Measurements from ENCODE around the gene ATP8A1. TPM values are rescaled to one million over a fixed set of nuclear protein-coding genes. Genes with fewer than 3 reads are reported as not detected.

ATP8A1 gene
- total RNA-seq, 2 donors from 2014 or later: 12.5 to 25.8 TPM

DNA sequence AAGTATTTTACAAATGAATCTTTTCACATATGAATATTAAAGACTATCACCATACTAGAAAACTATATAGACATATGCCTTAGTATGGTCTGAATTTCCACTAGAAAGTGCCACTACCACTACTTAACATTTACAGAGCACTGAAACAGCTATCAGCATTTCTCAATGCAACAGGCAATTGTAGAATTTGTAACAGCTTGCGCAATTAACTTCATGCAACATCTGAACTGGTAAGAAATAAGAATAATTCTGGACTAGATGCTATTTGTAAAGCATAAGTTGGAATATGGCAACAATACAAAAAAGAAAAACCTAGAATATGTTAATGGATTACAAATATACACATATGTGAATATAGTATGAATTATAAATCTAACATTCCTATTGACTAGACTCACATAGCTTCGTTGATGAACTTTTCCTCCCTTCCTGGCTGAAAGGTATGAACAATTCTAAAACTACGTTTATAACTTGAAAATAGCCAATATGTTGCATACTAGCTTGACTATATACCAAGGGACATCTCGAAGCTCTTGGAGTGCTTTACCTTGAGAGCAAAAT, 82.0 kb downstream of the ATP8A1 start:
- TF ChIP-seq, protein P1, sequence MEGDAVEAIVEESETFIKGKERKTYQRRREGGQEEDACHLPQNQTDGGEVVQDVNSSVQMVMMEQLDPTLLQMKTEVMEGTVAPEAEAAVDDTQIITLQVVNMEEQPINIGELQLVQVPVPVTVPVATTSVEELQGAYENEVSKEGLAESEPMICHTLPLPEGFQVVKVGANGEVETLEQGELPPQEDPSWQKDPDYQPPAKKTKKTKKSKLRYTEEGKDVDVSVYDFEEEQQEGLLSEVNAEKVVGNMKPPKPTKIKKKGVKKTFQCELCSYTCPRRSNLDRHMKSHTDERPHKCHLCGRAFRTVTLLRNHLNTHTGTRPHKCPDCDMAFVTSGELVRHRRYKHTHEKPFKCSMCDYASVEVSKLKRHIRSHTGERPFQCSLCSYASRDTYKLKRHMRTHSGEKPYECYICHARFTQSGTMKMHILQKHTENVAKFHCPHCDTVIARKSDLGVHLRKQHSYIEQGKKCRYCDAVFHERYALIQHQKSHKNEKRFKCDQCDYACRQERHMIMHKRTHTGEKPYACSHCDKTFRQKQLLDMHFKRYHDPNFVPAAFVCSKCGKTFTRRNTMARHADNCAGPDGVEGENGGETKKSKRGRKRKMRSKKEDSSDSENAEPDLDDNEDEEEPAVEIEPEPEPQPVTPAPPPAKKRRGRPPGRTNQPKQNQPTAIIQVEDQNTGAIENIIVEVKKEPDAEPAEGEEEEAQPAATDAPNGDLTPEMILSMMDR (IDR thresholded peaks at IDR 0.05): no peak
- no peaks in the 10 kb centered on the region for H3K36me3 ChIP-seq
- DNase-seq (ENCODE audit: low spot score): no peak

GRCh38 chr4:42573249-42573648, 83.7 kb downstream of the ATP8A1 start:
- no peaks in the 10 kb centered on the region for H3K9me3 ChIP-seq
- TF ChIP-seq, protein P1 (IDR thresholded peaks at IDR 0.05): no peak
- no peaks in the 10 kb centered on the region for H3K27me3 ChIP-seq
- peaks cover 0 to 8% of the 10 kb centered on the region in 2 donors for H3K4me1 ChIP-seq
- DNase-seq (ENCODE audit: low spot score): no peak
- no peak overlapping the region for H3K4me3 ChIP-seq
- no peak overlapping the region for H3K27ac ChIP-seq
- H3K36me3 ChIP-seq: no peaks in the 10 kb centered on the region

More for the DNA sequence above, 82.0 kb downstream of the ATP8A1 start:
- Histone ChIP-seq H3K9me3 (no peaks in the 10 kb centered on the region), H3K27me3 (no peaks in the 10 kb centered on the region), H3K4me3 (no peak overlapping the region), H3K4me1 (peaks cover 0 to 7% of the 10 kb centered on the region in 2 donors), H3K27ac (no peak overlapping the region)

DNA sequence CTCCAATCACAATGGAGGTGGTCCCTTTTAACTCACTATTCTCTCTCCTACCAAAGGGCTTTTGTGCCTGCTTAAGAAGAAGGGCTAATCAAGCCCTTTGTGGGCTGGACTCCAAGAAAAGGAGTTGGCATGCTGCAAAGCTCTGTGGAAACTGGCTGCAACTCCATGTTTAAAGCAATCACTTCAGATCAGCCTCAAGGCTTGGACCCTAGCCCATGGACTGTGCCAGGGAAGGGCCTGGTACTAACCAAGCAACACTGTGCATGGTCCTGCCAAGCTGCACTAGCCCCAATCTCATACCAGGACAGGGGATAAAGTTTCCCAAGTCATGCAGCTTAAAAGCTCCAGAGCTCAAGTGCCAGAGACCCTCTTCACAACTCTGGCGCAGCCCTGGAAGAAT, 86.7 kb downstream of the ATP8A1 start:
- no peak for DNase-seq (ENCODE audit: low spot score)
- Histone ChIP-seq H3K27me3 (no peaks in the 10 kb centered on the region), H3K9me3 (no peaks in the 10 kb centered on the region), H3K36me3 (no peaks in the 10 kb centered on the region), H3K4me1 (peaks cover 0 to 8% of the 10 kb centered on the region in 2 donors), H3K27ac (no peak overlapping the region), H3K4me3 (no peak overlapping the region)
- TF ChIP-seq, protein P1 (IDR thresholded peaks at IDR 0.05): no peak

- H3K9me3 ChIP-seq: no peaks in the 10 kb centered on the region
- peak; percentile 68 for DNase-seq (ENCODE audit: low spot score)
- TF ChIP-seq, protein P1 (IDR thresholded peaks at IDR 0.05): peak; percentile 60 to 79
- peaks cover 0 to 8% of the 10 kb centered on the region in 2 donors for H3K4me1 ChIP-seq
- no peak overlapping the region for H3K27ac ChIP-seq
- no peaks in the 10 kb centered on the region for H3K27me3 ChIP-seq
- no peaks in the 10 kb centered on the region for H3K36me3 ChIP-seq
- H3K4me3 ChIP-seq: no peak overlapping the region
These were observed 88.2 kb downstream of the ATP8A1 start for GRCh38 chr4:42568610-42569207.

- H3K36me3 ChIP-seq: peaks cover 3% of the 10 kb centered on the region
- TF ChIP-seq, protein P1 (IDR thresholded peaks at IDR 0.05): no peak
- no peaks in the 10 kb centered on the region for H3K27me3 ChIP-seq
- H3K4me3 ChIP-seq: no peak overlapping the region
- H3K9me3 ChIP-seq: no peaks in the 10 kb centered on the region
- H3K27ac ChIP-seq: no peak overlapping the region
- peaks cover 0 to 8% of the 10 kb centered on the region in 2 donors for H3K4me1 ChIP-seq
- no peak for DNase-seq (ENCODE audit: low spot score)
These were observed 90.1 kb downstream of the ATP8A1 start for GRCh38 chr4:42566835-42567234.

Data from right atrium auricular region (tissue), 2 donors.